Subcutaneous adipose tissue (tissue), 4 donors: ENCODE data around the gene GZMB. TPM values are rescaled to one million over a fixed set of nuclear protein-coding genes. Genes with fewer than 3 reads are reported as not detected.

Experiments used
- CTCF ChIP-seq: fragments of 450-650 bp; IDR thresholded peaks from one replicate; pipeline ENCODE4 v1.5.1; 2016; ENCODE audit warnings: low read depth, mild to moderate bottlenecking, control low read depth, antibody characterized with exemption, moderate library complexity
- total RNA-seq, 4 donors: library from RNA; depleted of rRNA; stranded (reverse); fragments of >200 nt; gene quantifications; one replicate each; pipeline ENCODE4 v1.1.0, GENCODE V29; 2016

Gene GZMB
- 1 to 10 TPM in 3 of 4 donors, under 1 TPM in 1; 0.66 to 2.8 (median 2.0) TPM for total RNA-seq

- no peak for TF ChIP-seq CTCF
Measured at GRCh38 chr14:24634158-24634557, at the start of gene GZMB. TSS of gene GZMB (minus strand) at chr14:24634190. CDS start at chr14:24634160, 30 bp downstream.

- no peak for TF ChIP-seq CTCF
Measured at GRCh38 chr14:24681056-24681455, 47.1 kb upstream of the GZMB start.

- no peak for TF ChIP-seq CTCF
Measured at GRCh38 chr14:24680516-24680915, 46.5 kb upstream of the GZMB start.

GRCh38 chr14:24679248-24679961 lies 45.4 kb upstream of the GZMB start:
- no peak for TF ChIP-seq CTCF

- no peak for TF ChIP-seq CTCF
Measured at GRCh38 chr14:24678801-24679247, 44.8 kb upstream of the GZMB start.

GRCh38 chr14:24677956-24678355 lies 44.0 kb upstream of the GZMB start:
- no peak for TF ChIP-seq CTCF

GRCh38 chr14:24674204-24674970 lies 40.4 kb upstream of the GZMB start:
- no peak for TF ChIP-seq CTCF
